ENCODE results near the gene VAMP1. TPM values are rescaled to one million over a fixed set of nuclear protein-coding genes. Genes with fewer than 3 reads are reported as not detected.
A peak's percentile ranks its signal among the peaks of the same experiment; 100 is the strongest.

Gene VAMP1
- total and polyA plus RNA-seq, 2 of the 8 experiments (the other 6 are each of a cell fraction or from before 2014, with no cell fraction given), result 10.8 to 23.1 TPM

- no peak for TF ChIP-seq GABPA (IDR thresholded peaks at IDR 0.05; ENCODE audit: borderline replicate concordance, insufficient read depth, low read length)
- peak; percentile 45; the same call in 1 of the 2 replicates for TF ChIP-seq POLR2AphosphoS5 (IDR thresholded peaks at IDR 0.05; ENCODE audit: low read depth, low read length)
- TF ChIP-seq CHD2 (IDR thresholded peaks at IDR 0.05; ENCODE audit: low read length), result no peak
- TF ChIP-seq TCF12 (IDR thresholded peaks at IDR 0.05; ENCODE audit: low read depth, low read length), result no peak
- no peak for TF ChIP-seq PHF8 (conservative IDR thresholded peaks at IDR 0.05; ENCODE audit: low read depth, low read length)
- no peak for TF ChIP-seq BRCA1 (IDR thresholded peaks at IDR 0.05; ENCODE audit: low read depth, low read length)
- no peak for TF ChIP-seq HDAC6 (IDR thresholded peaks at IDR 0.05; ENCODE audit: low read depth, low read length)
- no peak for TF ChIP-seq ZNF274 (IDR thresholded peaks at IDR 0.05; ENCODE audit: borderline replicate concordance, extremely low read depth, low read length)
- TF ChIP-seq ASH2L (IDR thresholded peaks at IDR 0.05; ENCODE audit: low read length), result peak; percentile 55
- no peak for TF ChIP-seq ATF3 (IDR thresholded peaks at IDR 0.05; ENCODE audit: insufficient read depth, low read depth, low read length)
Measured at GRCh38 chr12:6451348-6452244, 18.9 kb downstream of the VAMP1 start, which contains the start of gene TAPBPL (continued).

All from H1 (cell line).